T-helper 2 cell treated with Interferon-gamma antibody and Interleukin-4, amounts not matched to agents 100 ng/mL and 5 ng/mL, for 36 hours (primary cell): Measurements from ENCODE around the gene ATP13A2. TPM values are rescaled to one million over a fixed set of nuclear protein-coding genes. Genes with fewer than 3 reads are reported as not detected.

Experiments used
- total RNA-seq: library from RNA; stranded (reverse); gene quantifications from 2 replicates; pipeline ENCODE4 v1.2.3, GENCODE V29; 2022

Gene ATP13A2
- total RNA-seq, 1 donor from 2014 or later = 48.7 TPM

Other genes starting within 250 kb of the ATP13A2 start
- gene RNU1-2, start 115.9 kb downstream of the ATP13A2 start, total RNA-seq = 2,343 and 2,397 TPM in 2 replicates
- 25.5 and 26.1 TPM in 2 replicates for gene CROCC, start 90.0 kb downstream of the ATP13A2 start, total RNA-seq
- gene MFAP2, start 31.3 kb downstream of the ATP13A2 start, total RNA-seq = not detected in 2 replicates
- gene SDHB, start 42.1 kb upstream of the ATP13A2 start, total RNA-seq = 75.4 and 81.0 TPM in 2 replicates
- 0.11 and 0.14 TPM in 2 replicates for gene PADI2, start 107.5 kb upstream of the ATP13A2 start, total RNA-seq
- gene PADI1, start 193.2 kb upstream of the ATP13A2 start, total RNA-seq = not detected in 2 replicates
- not detected in 2 replicates for gene PADI3, start 237.2 kb upstream of the ATP13A2 start, total RNA-seq